NCI-H1436 (cell line): ENCODE results near the gene UNC5B.
A peak's percentile ranks its signal among the peaks of the same experiment; 100 is the strongest.

Source experiments
- DNase-seq: peaks from one replicate; lab custom pipeline; 2025; lab: John Stamatoyannopoulos, UW

UNC5B gene

DNA sequence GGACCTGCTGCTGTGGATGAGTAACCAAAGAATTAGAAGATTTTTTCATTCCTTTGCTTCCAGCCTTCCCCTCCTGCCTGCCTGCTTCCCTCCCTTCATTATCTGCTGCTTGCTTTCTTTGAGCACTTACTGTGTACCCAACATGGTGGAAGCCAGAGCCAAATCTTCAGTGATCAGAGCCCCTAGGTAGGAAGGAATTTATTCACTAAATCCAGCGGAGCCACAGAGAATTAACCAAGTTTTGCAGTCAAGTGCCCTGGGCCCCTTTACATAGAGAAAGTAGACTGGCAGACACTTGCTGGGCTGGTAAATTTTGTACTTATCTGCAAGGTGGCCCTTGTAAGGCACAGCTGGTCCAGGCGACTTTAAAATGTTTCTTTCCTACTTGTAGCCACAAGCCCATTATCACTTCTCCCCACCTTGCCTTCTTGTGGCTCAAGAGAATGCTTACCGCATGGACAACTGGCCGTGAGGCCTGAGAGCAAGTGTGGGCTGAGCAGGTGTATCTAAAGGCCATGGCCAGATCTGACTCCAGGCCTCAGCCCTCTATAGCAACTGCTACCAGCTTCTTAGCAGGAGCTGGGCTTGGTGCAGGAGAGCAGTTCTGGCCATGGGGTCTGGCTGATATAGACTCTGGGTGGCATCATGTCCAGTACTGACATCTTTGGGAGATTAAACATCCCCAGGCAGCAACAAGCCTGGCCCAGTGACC lies 11.1 kb downstream of the UNC5B start:
- no peak for DNase-seq

GRCh38 chr10:71225291-71226058 lies 13.1 kb downstream of the UNC5B start:
- DNase-seq: no peak

GRCh38 chr10:71228875-71229675 lies 16.7 kb downstream of the UNC5B start:
- no peak for DNase-seq

DNA sequence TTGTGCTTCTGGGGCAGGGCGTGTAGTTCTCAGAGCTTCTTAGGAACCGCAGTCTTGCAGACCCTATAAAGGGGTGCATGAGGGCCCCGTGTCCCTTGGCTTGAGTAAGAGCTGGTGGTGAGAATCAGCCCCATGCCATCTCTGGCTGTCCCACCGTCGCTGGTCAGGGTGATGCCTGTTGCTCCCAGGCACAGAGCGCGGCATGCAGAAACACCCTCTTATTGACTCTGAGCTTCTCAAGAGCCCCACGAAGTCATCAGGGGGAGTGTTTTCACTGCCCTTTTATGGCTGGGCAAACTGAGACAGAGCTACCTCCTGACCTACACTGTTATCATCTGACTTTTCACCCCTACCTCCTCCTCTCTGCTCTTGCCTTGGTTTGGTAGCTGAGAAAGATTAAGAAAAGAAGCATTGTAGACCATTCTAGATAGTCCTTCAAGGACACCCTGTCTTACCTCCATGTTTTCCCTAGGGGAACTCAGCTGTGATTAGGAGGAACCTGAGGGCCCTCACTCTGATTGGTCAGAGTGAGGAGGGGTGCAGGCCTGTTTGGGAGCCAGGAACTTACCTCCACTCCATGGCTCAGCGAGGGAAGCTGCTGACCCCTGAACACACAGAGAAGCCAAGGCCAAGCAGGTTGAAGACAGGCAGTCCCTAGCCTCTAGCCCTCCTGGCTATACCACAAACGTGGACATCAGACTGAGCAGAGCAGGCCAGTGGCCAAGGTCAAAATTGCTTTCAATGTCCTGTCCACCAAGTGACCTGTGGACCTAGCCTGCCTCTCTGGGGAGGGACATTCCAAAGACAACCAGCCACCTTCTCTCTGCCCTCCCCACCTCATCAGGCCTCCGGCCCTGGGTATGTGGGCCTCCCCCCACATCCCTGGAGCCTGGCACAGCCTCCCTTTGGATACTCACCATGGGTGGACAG lies 17.6 kb downstream of the UNC5B start:
- no peak for DNase-seq

- DNase-seq: no peak
These were observed 18.3 kb downstream of the UNC5B start for GRCh38 chr10:71230656-71231025.

GRCh38 chr10:71231206-71231605 lies 18.8 kb downstream of the UNC5B start:
- no peak for DNase-seq

DNA sequence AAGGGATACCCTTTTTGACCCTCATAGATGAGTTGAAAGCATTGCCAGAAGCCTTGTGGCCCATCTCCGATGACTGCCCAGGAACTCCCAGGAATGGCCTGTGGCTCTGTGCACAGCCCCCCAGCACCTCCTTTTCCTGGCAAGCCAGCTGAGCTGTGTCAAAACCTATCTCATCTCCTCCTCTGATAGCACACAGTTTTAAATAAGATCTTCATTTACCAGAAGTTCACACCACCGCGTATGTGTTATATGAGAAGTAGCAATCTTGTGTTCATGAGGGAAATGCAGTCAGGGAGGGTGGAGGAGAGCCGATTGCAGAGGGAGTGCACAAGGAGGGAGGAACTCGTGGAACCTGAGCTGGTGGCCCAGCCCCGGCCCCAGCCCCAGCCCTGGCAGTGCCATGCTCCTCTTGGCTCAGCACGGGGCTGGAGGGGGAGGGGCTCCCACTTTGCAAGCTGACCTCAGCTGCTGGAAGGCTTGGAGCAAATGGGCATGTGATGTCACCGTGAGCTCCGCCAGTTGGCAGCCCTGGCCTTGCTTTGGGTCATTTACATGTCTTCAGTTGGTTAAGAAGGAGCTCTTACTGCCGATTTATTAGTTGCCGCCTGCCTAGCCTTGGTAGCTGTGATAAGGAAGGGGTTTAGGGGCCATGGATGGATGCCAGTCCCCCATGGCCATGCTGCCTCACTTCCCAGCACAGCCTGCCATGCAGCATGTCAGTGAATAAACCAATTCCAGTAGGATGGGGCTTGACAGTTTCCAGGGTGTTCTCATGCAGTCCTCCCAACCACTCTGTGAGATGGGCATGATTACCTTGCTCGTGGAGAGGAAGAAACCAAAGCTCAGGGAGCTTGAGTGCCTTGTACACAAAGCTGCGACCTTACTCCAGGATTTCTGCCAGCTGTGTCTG lies 20.0 kb downstream of the UNC5B start:
- DNase-seq: no peak

GRCh38 chr10:71233482-71233892 lies 21.1 kb downstream of the UNC5B start:
- no peak for DNase-seq

- peak; percentile 67 for DNase-seq
These were observed 21.9 kb downstream of the UNC5B start for GRCh38 chr10:71234004-71234894.

GRCh38 chr10:71234970-71235685 lies 22.8 kb downstream of the UNC5B start:
- DNase-seq: no peak

DNA sequence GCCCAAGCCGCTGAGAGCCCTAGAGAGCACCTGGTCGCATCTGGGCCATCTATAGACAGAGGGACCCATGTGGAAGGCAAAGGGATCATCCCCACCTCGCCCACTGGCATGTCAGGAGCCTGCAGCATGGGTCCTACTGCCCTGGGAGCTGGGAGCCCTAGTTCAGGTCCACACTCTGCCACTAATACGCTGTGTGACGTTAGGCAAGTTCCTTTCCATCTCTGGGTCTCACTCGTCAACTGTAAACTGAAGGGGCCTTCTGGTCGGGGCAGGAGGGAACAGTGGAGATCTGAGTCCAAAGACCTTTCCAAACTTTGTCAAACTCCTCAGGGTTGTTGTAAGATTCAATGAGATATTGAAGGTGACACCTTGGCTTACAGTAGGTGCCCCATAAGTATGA lies 23.4 kb downstream of the UNC5B start:
- no peak for DNase-seq

- no peak for DNase-seq
These were observed 23.9 kb downstream of the UNC5B start for GRCh38 chr10:71236286-71236685.

DNA sequence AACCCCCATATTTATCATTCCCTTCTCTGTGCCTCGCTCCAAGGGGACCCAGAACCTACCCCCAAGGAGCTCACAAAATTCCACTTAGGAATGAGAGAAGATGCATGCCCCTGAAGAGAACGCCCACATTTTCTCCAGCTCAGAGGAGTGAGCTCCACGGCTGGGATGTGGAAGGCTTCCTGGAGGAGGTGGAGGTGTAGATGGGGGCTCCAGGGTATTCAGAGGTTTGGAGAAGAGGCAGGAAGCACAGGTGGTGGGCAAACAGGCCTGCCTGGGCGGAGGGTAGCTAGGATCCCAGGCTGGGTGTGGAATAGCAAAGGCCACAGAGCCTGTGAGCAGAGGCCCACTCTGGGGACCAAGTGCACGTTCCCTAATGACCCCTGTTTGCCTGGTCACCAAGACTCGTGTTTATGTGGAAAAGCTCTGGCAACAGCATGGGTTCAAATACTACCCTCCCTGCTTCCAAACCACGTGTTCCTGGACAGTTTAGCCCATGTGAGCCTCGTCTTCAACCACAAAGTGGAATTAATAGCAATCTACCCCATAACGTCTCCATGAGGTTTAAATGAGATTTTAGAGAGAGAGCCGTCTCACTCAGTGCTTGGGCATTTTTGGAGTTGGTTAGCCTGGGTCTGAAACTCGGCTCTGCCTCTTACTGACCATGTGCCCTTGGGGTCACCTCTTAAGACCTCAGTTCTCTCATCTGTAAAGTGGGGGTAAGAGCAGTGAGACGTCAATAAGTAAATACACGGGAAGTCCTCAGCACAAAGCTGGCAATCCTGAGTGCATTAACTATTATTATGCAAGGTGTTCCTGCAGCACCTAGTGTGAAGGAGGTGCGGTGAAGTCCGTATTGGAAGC lies 24.7 kb downstream of the UNC5B start:
- DNase-seq: no peak

DNA sequence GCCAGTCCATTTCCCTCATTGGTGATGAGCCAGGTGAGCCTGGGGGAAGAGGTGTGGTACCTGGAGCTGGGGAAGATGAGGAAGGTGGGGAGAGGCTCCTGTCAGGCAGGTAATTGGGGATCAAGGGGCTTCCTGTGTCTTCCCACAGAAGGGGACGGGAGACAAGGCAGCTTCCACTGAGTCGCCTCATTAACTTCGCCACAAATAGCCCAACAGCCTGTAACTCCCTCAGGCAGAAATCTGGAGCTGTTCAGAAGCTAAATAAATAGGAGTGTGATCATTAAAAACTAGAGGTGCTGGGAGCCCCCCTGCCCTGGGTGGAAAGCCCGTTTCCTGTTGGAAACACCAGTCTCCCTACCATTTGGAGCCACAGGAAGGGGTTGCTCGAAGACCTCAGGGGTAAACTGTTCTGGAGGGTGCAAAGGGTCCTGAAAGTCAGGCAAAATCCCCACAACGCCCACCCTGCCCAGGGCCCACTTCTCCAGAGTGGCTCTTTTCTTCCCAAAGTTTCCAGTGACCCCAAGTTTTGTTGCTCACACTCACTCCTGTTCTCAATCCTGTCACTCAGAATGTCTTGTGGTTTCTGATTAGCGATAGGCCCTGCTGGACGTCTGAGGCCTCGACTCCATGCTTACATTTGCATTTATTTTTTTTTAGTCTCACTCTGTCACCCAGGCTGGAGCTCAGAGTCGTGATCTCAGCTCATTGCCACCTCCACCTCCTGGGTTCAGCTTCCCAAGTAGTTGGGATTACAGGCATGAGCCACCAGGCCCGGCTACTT lies 25.7 kb downstream of the UNC5B start:
- no peak for DNase-seq

GRCh38 chr10:71238626-71239025 lies 26.3 kb downstream of the UNC5B start:
- no peak for DNase-seq

DNA sequence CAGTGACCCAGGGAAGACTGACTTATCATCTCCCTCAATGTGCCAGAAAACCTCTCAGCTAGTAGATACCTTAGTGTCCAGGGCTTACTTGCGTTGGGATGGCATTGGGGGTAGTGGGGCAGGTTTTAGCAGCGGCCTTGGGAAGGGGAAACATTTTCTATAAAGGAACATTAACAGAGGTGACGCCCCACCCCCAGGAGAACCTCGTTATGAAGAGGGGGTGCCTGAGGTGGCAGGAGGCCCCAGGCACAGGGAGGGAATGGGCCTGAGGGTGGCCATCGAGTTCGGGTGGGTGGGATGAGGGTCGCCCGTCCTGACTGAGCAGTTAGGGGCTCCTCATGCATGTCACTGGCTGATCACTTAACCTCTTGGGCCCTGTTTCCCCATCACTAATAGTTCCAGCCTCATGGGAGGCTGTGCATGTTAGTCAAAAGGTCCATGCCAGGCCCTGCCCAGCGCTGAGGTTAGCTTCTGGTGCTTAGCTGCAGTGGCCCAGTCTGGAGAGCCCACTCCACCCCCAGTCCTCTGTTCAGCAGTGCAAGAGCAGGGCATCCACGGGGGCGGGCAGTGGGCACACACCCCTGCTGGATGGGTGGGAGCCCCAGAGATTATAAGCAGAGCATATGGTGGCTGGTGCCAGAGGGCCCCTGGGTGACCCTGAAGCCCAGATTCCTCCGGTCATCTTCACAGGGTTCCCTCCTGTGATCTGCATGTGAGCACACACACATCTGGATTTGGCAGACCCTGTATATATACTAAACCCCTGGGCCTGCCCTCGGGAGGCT lies 27.0 kb downstream of the UNC5B start:
- no peak for DNase-seq
